HG02885 (cell line): ENCODE data around the gene SDK1.

Experiments
- ATAC-seq: cut with Tn5 transposase; IDR thresholded peaks from one replicate; pipeline ENCODE4 v1.9.1; 2021; ENCODE audit warnings: mild to moderate bottlenecking; ENCODE audit not compliant: unreplicated experiment, poor library complexity

The SDK1 gene

GRCh38 chr7:3300651-3301448 is at the start of gene SDK1:
Gene SDK1 (plus strand): TSS chr7:3301252. CDS start chr7:3301587, 335 bp downstream.
- peak; percentile 93 for ATAC-seq

GRCh38 chr7:3254718-3255117 is 46.3 kb upstream of the SDK1 start:
- no peak for ATAC-seq

GRCh38 chr7:3259711-3260400 is 41.2 kb upstream of the SDK1 start:
- ATAC-seq = no peak

GRCh38 chr7:3260401-3260715 is 40.7 kb upstream of the SDK1 start:
- no peak for ATAC-seq

GRCh38 chr7:3264693-3265339 is 36.2 kb upstream of the SDK1 start:
- no peak for ATAC-seq

GRCh38 chr7:3265388-3265787 is 35.7 kb upstream of the SDK1 start:
- no peak for ATAC-seq

- ATAC-seq = no peak
Measured at GRCh38 chr7:3266240-3266639, 34.8 kb upstream of the SDK1 start.

- ATAC-seq = no peak
Measured at GRCh38 chr7:3267966-3268690, 32.9 kb upstream of the SDK1 start.

GRCh38 chr7:3270362-3270761 is 30.7 kb upstream of the SDK1 start:
- no peak for ATAC-seq

- ATAC-seq = no peak
Measured at GRCh38 chr7:3271298-3271697, 29.8 kb upstream of the SDK1 start.

- no peak for ATAC-seq
Measured at GRCh38 chr7:3272691-3273141, 28.3 kb upstream of the SDK1 start.

GRCh38 chr7:3274131-3274530 is 26.9 kb upstream of the SDK1 start:
- ATAC-seq = no peak

GRCh38 chr7:3277604-3278572 is 23.2 kb upstream of the SDK1 start:
- ATAC-seq = no peak

- no peak for ATAC-seq
Measured at GRCh38 chr7:3279147-3279818, 21.8 kb upstream of the SDK1 start.

GRCh38 chr7:3280445-3280844 is 20.6 kb upstream of the SDK1 start:
- no peak for ATAC-seq

- ATAC-seq = no peak
Measured at GRCh38 chr7:3280946-3281656, 20.0 kb upstream of the SDK1 start.

GRCh38 chr7:3282457-3282856 is 18.6 kb upstream of the SDK1 start:
- ATAC-seq = no peak

- no peak for ATAC-seq
Measured at GRCh38 chr7:3283130-3283704, 17.8 kb upstream of the SDK1 start.
